ENCODE results near the gene RNU6-1.

DNA sequence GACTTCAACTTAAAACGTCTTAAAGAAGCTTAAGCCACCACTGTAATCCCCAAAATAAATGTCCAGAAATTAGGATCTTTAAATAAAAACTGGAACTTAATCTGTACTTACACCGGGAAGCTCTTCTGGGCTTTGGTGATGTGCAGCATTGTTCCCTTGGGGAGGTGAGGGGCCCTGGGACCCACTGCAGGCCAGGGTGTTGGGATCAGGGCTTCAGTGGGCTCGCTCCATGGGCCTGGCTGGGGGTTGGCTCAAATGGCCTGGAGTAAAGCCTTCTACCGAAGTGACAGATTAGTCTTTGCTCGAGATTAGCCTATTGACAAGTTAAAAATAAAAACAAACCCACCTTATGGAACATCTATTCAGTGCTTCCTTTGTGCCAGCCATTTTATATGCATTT, 6.1 kb upstream of the RNU6-1 start:
- no peak for TF ChIP-seq EZH2 (IDR thresholded peaks at IDR 0.05)
- TF ChIP-seq, protein P1, sequence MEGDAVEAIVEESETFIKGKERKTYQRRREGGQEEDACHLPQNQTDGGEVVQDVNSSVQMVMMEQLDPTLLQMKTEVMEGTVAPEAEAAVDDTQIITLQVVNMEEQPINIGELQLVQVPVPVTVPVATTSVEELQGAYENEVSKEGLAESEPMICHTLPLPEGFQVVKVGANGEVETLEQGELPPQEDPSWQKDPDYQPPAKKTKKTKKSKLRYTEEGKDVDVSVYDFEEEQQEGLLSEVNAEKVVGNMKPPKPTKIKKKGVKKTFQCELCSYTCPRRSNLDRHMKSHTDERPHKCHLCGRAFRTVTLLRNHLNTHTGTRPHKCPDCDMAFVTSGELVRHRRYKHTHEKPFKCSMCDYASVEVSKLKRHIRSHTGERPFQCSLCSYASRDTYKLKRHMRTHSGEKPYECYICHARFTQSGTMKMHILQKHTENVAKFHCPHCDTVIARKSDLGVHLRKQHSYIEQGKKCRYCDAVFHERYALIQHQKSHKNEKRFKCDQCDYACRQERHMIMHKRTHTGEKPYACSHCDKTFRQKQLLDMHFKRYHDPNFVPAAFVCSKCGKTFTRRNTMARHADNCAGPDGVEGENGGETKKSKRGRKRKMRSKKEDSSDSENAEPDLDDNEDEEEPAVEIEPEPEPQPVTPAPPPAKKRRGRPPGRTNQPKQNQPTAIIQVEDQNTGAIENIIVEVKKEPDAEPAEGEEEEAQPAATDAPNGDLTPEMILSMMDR (IDR thresholded peaks at IDR 0.05): no peak
